DMS79 treated with DMSO at 0.1 percent for 48 hours (cell line): ENCODE results near the gene PATL2.
"Not testable (repeated sequence)": the region's sequence is repeated elsewhere in the genome, so short reads cannot be mapped to it uniquely, and the experiment has no call there.

Experiments
- DNase-seq: peaks from one replicate; lab custom pipeline; 2025; lab: John Stamatoyannopoulos, UW

Gene PATL2

GRCh38 chr15:44719293-44719999 lies 8.3 kb upstream of the PATL2 start:
- no peak for DNase-seq

- no peak for DNase-seq
These were observed 7.8 kb upstream of the PATL2 start for GRCh38 chr15:44718927-44719292.

DNA sequence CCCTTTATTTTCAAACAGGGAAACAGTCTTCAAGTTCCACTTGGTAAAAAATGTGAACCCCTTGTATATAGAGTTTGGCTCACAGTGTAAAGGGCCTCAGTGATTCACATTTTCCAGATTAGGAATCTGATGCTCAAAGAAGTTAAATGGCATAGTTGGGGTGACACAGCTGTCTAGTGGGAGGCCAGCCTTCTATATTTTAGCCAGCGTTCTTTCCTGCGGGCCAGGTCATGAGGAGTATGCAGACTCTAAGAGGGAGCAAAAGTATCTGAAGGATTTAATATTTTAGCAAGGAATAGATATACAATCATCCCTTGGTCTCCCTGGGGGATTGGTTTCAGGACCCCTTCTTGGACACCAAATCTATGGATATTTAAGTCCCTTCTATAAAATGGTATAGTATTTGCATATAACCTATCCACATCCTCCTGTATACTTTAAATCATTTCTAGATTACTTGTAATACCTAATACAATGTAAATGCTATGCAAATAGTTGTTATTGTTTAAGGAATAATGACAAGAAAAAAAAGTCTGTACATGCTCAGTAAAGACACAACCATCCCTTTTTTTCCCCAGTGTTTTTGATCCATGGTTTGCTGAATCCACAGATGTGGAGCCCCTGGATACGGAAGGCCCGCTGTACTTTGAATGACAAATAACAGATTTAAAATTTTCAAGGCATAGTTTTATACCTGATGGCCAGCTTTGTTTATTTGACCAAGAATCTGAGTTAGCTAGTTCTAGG lies 7.2 kb upstream of the PATL2 start:
- no peak for DNase-seq

GRCh38 chr15:44716983-44717602 lies 6.0 kb upstream of the PATL2 start:
- DNase-seq, result no peak

DNA sequence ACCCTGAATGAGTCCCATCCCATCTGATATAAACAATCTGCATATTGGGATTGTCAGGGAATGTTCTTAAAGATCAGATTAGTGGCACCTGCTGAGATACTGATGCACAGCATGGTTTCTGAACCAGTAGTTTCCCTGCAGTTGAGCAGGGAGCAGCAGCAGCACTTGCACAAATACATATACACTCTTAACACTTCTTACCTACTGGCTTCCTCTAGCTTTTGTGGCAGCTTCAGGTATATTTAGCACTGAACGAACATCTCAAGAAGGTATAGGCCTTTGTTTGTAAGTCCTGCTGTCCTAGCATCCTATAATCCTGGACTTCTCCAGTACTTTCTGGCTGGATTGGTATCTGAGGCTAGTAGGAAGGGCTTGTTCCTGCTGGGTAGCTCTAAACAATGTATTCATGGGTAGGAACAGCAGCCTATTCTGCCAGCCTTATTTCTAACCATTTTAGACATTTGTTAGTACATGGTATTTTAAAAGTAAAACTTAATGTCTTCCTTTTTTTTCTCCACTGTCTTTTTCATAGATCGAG lies 4.7 kb upstream of the PATL2 start:
- no peak for DNase-seq

DNA sequence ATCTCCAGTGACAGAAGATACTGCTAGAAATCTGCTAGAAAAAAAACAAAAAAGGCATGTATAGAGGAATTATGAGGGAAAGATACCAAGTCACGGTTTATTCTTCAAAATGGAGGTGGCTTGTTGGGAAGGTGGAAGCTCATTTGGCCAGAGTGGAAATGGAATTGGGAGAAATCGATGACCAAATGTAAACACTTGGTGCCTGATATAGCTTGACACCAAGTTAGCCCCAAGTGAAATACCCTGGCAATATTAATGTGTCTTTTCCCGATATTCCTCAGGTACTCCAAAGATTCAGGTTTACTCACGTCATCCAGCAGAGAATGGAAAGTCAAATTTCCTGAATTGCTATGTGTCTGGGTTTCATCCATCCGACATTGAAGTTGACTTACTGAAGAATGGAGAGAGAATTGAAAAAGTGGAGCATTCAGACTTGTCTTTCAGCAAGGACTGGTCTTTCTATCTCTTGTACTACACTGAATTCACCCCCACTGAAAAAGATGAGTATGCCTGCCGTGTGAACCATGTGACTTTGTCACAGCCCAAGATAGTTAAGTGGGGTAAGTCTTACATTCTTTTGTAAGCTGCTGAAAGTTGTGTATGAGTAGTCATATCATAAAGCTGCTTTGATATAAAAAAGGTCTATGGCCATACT lies 4.1 kb upstream of the PATL2 start:
- DNase-seq, result no peak

DNA sequence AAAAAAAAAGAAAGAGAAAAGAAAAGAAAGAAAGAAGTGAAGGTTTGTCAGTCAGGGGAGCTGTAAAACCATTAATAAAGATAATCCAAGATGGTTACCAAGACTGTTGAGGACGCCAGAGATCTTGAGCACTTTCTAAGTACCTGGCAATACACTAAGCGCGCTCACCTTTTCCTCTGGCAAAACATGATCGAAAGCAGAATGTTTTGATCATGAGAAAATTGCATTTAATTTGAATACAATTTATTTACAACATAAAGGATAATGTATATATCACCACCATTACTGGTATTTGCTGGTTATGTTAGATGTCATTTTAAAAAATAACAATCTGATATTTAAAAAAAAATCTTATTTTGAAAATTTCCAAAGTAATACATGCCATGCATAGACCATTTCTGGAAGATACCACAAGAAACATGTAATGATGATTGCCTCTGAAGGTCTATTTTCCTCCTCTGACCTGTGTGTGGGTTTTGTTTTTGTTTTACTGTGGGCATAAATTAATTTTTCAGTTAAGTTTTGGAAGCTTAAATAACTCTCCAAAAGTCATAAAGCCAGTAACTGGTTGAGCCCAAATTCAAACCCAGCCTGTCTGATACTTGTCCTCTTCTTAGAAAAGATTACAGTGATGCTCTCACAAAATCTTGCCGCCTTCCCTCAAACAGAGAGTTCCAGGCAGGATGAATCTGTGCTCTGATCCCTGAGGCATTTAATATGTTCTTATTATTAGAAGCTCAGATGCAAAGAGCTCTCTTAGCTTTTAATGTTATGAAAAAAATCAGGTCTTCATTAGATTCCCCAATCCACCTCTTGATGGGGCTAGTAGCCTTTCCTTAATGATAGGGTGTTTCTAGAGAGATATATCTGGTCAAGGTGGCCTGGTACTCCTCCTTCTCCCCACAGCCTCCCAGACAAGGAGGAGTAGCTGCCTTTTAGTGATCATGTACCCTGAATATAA lies 2.2 kb upstream of the PATL2 start:
- DNase-seq, result peak; percentile 39

GRCh38 chr15:44712346-44713005 lies 1.4 kb upstream of the PATL2 start:
- peak; percentile 66 for DNase-seq

GRCh38 chr15:44711743-44712345 lies 721 bp upstream of the PATL2 start:
- no peak for DNase-seq

DNA sequence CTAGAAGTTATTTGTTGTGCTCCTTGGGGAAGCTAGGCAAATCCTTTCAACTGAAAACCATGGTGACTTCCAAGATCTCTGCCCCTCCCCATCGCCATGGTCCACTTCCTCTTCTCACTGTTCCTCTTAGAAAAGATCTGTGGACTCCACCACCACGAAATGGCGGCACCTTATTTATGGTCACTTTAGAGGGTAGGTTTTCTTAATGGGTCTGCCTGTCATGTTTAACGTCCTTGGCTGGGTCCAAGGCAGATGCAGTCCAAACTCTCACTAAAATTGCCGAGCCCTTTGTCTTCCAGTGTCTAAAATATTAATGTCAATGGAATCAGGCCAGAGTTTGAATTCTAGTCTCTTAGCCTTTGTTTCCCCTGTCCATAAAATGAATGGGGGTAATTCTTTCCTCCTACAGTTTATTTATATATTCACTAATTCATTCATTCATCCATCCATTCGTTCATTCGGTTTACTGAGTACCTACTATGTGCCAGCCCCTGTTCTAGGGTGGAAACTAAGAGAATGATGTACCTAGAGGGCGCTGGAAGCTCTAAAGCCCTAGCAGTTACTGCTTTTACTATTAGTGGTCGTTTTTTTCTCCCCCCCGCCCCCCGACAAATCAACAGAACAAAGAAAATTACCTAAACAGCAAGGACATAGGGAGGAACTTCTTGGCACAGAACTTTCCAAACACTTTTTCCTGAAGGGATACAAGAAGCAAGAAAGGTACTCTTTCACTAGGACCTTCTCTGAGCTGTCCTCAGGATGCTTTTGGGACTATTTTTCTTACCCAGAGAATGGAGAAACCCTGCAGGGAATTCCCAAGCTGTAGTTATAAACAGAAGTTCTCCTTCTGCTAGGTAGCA lies 657 bp downstream of the PATL2 start:
- peak; percentile 9 for DNase-seq

GRCh38 chr15:44706946-44707636 lies 4.0 kb downstream of the PATL2 start:
- no peak for DNase-seq

GRCh38 chr15:44706401-44706800 lies 4.7 kb downstream of the PATL2 start:
- DNase-seq, result no peak

DNA sequence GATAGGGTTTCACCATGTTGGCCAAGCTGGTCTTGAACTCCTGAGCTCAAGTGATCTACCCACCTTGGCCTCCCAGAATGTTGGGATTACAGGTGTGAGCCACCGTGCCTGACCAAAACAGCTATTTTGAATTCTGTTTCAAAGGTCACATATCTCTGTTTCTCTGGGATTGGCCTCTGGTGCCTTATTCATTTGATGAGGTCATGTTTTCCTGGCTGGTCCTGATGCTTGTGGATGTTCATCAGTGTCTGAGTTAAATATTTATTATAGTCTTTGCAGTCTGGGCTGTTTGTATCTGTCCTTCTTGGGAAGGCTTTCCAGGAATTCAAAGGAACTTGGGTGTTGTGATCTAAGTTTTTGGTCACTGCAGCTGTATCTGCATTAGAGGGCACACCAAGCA lies 5.1 kb downstream of the PATL2 start:
- DNase-seq, result no peak

DNA sequence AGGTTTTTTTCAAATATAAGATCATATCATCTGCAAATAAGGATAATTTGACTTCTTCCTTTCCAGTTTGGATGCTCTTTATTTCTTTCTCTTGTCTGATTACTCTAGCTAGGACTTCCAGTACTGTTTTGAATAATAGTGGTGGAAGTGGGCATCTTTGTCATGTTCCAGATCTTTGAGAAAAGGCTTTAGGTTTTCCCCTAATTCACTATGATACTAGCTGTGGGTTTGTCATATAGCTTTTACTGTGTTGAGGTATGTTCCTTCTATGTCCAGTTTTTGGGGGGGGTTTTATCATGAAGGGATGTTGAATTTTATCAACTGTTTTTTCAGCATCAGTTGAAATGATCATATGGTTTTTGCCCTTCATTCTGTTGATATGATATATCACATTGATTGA lies 10.4 kb downstream of the PATL2 start:
- not testable (repeated sequence) for DNase-seq

DNA sequence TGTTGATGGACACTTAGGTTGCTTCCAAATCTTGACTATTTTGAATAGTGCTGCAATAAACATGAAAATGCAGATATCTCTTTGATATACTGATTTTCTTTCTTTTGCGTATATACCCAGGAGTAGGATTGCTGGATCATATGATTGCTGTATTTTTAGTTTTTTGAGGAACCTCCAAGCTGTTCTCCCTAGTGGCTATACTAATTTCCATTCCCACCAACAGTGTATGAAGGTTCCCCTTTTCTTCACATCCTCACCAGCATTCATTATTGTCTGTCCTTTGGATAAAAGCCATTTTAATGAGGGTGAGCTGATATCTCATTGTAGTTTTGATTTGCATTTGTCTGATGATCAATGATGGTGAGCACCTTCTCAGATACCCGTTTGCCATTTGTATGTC lies 12.5 kb downstream of the PATL2 start:
- DNase-seq, result no peak

- no peak for DNase-seq
These were observed 14.1 kb downstream of the PATL2 start for GRCh38 chr15:44697014-44697413.

GRCh38 chr15:44695294-44695693 lies 15.8 kb downstream of the PATL2 start:
- no peak for DNase-seq

DNA sequence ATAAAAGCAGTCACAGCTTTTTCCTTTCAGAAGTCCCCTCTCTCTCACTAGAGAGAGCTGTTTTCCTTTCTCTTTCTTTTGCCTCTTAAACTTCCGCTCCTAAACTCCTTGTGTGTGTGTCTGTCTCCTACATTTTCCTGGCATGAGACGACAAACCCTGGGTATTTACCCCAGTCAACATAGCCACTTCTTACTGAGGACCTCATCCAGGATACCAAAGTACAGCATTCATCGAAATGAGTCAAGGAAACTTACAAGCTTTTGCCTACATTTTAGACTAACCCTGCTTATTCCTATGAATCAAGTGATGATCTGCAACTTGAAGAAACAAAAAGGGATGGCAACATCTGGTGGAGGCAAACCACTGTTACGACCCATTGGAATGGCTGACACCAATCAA lies 16.7 kb downstream of the PATL2 start:
- DNase-seq, result no peak

DNA sequence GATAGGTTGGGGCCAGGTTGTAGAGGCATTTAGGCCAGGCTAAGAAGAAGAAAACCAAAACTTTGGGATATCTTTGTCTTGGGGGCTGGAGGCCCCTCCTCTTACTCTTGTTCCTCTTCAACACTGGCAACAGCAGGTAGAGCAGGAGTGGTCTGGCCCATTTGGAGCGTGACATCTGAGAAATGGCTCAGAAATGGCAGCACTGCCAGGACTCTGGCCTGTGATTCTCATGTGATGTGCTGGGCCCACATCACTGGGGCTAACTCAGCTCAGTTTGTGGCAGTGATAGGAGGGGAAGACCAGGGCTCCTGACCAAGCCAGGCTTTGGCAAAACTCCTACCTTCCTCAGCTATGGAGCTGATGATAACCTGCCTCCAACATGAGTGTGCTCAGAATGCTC lies 18.5 kb downstream of the PATL2 start:
- no peak for DNase-seq
